Measurements from ENCODE around the gene DDX31. TPM values are rescaled to one million over a fixed set of nuclear protein-coding genes. Genes with fewer than 3 reads are reported as not detected.
A peak's percentile ranks its signal among the peaks of the same experiment; 100 is the strongest.

DDX31 gene
- total RNA-seq, 1 experiment from 2014 or later: 26.2 TPM

GRCh38 chr9:132663117-132663516 is 6.7 kb downstream of the DDX31 start:
- peak; percentile 90 for ATAC-seq
- no peaks in the 10 kb centered on the region for H3K27me3 Mint-ChIP-seq (ENCODE audit: low read depth)
- H3K9me3 Mint-ChIP-seq: no peaks in the 10 kb centered on the region
- TF ChIP-seq OVOL2 (CRISPR knock-in tag; IDR thresholded peaks at IDR 0.05; ENCODE audit: borderline replicate concordance): no peak
- no peak for TF ChIP-seq ZNF425 (CRISPR knock-in tag; conservative IDR thresholded peaks at IDR 0.05)
- TF ChIP-seq NR3C1 (CRISPR knock-in tag; conservative IDR thresholded peaks at IDR 0.05; ENCODE audit: low read depth): no peak
- TF ChIP-seq ERG (CRISPR knock-in tag; IDR thresholded peaks at IDR 0.05): no peak
- TF ChIP-seq ZNF281 (CRISPR knock-in tag; IDR thresholded peaks at IDR 0.05): no peak
- no peak for TF ChIP-seq GTF2I (CRISPR knock-in tag; conservative IDR thresholded peaks at IDR 0.05)
- TF ChIP-seq FOXK1 (CRISPR knock-in tag; IDR thresholded peaks at IDR 0.05): no peak
- no peak for TF ChIP-seq ZNF317 (CRISPR knock-in tag; IDR thresholded peaks at IDR 0.05; ENCODE audit: borderline replicate concordance, low read depth)
- no peak for TF ChIP-seq STAT6 (CRISPR knock-in tag; conservative IDR thresholded peaks at IDR 0.05; ENCODE audit: low read depth)
- TF ChIP-seq NFE2L1 (CRISPR knock-in tag; IDR thresholded peaks at IDR 0.05): no peak
- no peak for TF ChIP-seq SMAD3 (CRISPR knock-in tag; IDR thresholded peaks at IDR 0.05; ENCODE audit: borderline replicate concordance)
- no peak for TF ChIP-seq GRHL2 (CRISPR knock-in tag; IDR thresholded peaks at IDR 0.05; ENCODE audit: insufficient replicate concordance, severe bottlenecking)
- TF ChIP-seq USF2 (CRISPR knock-in tag; IDR thresholded peaks at IDR 0.05): no peak
- TF ChIP-seq TP53 (CRISPR knock-in tag; IDR thresholded peaks at IDR 0.05): no peak; the same call in 1 of the 2 replicates
- POLR2A ChIA-PET: no interaction called here
- peaks cover 33% of the 10 kb centered on the region for H3K36me3 Mint-ChIP-seq
- no peak overlapping the region for H3K27ac Mint-ChIP-seq
- peak; percentile 36 for DNase-seq (ENCODE audit: low spot score)
- H3K4me1 Mint-ChIP-seq: peaks cover 15% of the 10 kb centered on the region
- CTCF ChIA-PET: interaction anchor here (1.4 kb wide), 1 partner anchor 136 kb away, joined by 4 read pairs; no protein-coding TSS in a partner anchor
- no peak overlapping the region for H3K4me3 Mint-ChIP-seq

All from WTC11 (cell line).